ENCODE results near the gene ITPR2.

Gene ITPR2

GRCh38 chr12:26668847-26669246 is 164.1 kb downstream of the ITPR2 start:
- H3K18ac ChIP-seq (ENCODE audit: low read length): no peak overlapping the region
- H2BK12ac ChIP-seq (ENCODE audit: low read length): no peak overlapping the region
- no CpG with 5 or more reads among the region's 3 CpGs for WGBS (ENCODE audit: extremely low coverage, insufficient coverage, insufficient read length)

GRCh38 chr12:26668230-26668629 is 164.8 kb downstream of the ITPR2 start:
- H4K8ac ChIP-seq (ENCODE audit: low read depth, low read length): no peak overlapping the region
- H2AK5ac ChIP-seq (ENCODE audit: low read length): no peak overlapping the region
- no peak overlapping the region for H4K12ac ChIP-seq (ENCODE audit: low read depth, low read length)
- DNase-seq: no peak
- H3K9ac ChIP-seq (ENCODE audit: low read length): no peak overlapping the region
- H3K4me2 ChIP-seq (ENCODE audit: low read length): no peak overlapping the region
- H3K27ac ChIP-seq (ENCODE audit: low read depth, low read length): no peak overlapping the region
- H2AFZ ChIP-seq (ENCODE audit: insufficient read depth, low read length, poor library complexity): no peak overlapping the region
- H2BK5ac ChIP-seq (ENCODE audit: low read depth, low read length, poor library complexity): no peak overlapping the region
- H3K18ac ChIP-seq (ENCODE audit: low read length): no peak overlapping the region
- H3K36me3 ChIP-seq (ENCODE audit: control insufficient read depth in 1 of 2, insufficient read depth in 2 of 2, low read length in 2 of 2): no peaks in the 10 kb centered on the region
- H4K91ac ChIP-seq (ENCODE audit: low read depth, low read length): no peak overlapping the region
- no peak overlapping the region for H3K4ac ChIP-seq (ENCODE audit: low read depth, low read length)
- H3K27me3 ChIP-seq (ENCODE audit: insufficient read depth, low read length): no peaks in the 10 kb centered on the region
- H3K23ac ChIP-seq (ENCODE audit: low read length): no peak overlapping the region
- no peaks in the 10 kb centered on the region for H3K4me1 ChIP-seq (ENCODE audit: control insufficient read depth in 1 of 2, insufficient read depth in 2 of 2, low read length in 2 of 2)
- no peak overlapping the region for H3K14ac ChIP-seq (ENCODE audit: low read length)
- no peaks in the 10 kb centered on the region for H3K9me3 ChIP-seq (ENCODE audit: insufficient read depth, low read depth, low read length)
- no peak overlapping the region for H2BK120ac ChIP-seq (ENCODE audit: insufficient read depth, low read length, poor library complexity)
- H2BK12ac ChIP-seq (ENCODE audit: low read length): no peak overlapping the region
- no peaks in the 10 kb centered on the region for H3K79me1 ChIP-seq (ENCODE audit: low read length)
- no peak overlapping the region for H3K4me3 ChIP-seq (ENCODE audit: low read depth, low read length)
- WGBS (ENCODE audit: extremely low coverage, insufficient coverage, insufficient read length): no CpG with 5 or more reads among the region's 1 CpG
- H3K79me2 ChIP-seq (ENCODE audit: control insufficient read depth, insufficient read depth, low read length, poor library complexity): no peaks in the 10 kb centered on the region

More at GRCh38 chr12:26668847-26669246, 164.1 kb downstream of the ITPR2 start:
- no peak overlapping the region for H2BK120ac ChIP-seq (ENCODE audit: insufficient read depth, low read length, poor library complexity)
- H3K4me1 ChIP-seq (ENCODE audit: control insufficient read depth in 1 of 2, insufficient read depth in 2 of 2, low read length in 2 of 2): no peaks in the 10 kb centered on the region
- H3K27ac ChIP-seq (ENCODE audit: low read depth, low read length): no peak overlapping the region
- H3K27me3 ChIP-seq (ENCODE audit: insufficient read depth, low read length): no peaks in the 10 kb centered on the region
- H4K8ac ChIP-seq (ENCODE audit: low read depth, low read length): no peak overlapping the region
- H3K4ac ChIP-seq (ENCODE audit: low read depth, low read length): no peak overlapping the region
- no peak overlapping the region for H4K12ac ChIP-seq (ENCODE audit: low read depth, low read length)
- H3K79me2 ChIP-seq (ENCODE audit: control insufficient read depth, insufficient read depth, low read length, poor library complexity): no peaks in the 10 kb centered on the region
- no peak overlapping the region for H3K4me3 ChIP-seq (ENCODE audit: low read depth, low read length)
- DNase-seq: peak; percentile 27 to 60
- no peak overlapping the region for H3K14ac ChIP-seq (ENCODE audit: low read length)
- H3K23ac ChIP-seq (ENCODE audit: low read length): no peak overlapping the region
- H3K36me3 ChIP-seq (ENCODE audit: control insufficient read depth in 1 of 2, insufficient read depth in 2 of 2, low read length in 2 of 2): no peaks in the 10 kb centered on the region
- no peak overlapping the region for H2AFZ ChIP-seq (ENCODE audit: insufficient read depth, low read length, poor library complexity)
- no peak overlapping the region for H2AK5ac ChIP-seq (ENCODE audit: low read length)
- no peaks in the 10 kb centered on the region for H3K79me1 ChIP-seq (ENCODE audit: low read length)
- H3K9me3 ChIP-seq (ENCODE audit: insufficient read depth, low read depth, low read length): no peaks in the 10 kb centered on the region
- H3K4me2 ChIP-seq (ENCODE audit: low read length): no peak overlapping the region
- no peak overlapping the region for H3K9ac ChIP-seq (ENCODE audit: low read length)
- H4K91ac ChIP-seq (ENCODE audit: low read depth, low read length): no peak overlapping the region
- no peak overlapping the region for H2BK5ac ChIP-seq (ENCODE audit: low read depth, low read length, poor library complexity)

GRCh38 chr12:26666286-26666685 is 166.7 kb downstream of the ITPR2 start:
- DNase-seq: peak; percentile 56 to 83
- H3K9ac ChIP-seq (ENCODE audit: low read length): no peak overlapping the region
- no peak overlapping the region for H2AK5ac ChIP-seq (ENCODE audit: low read length)
- no peak overlapping the region for H3K4me3 ChIP-seq (ENCODE audit: low read depth, low read length)
- no peak overlapping the region for H2BK120ac ChIP-seq (ENCODE audit: insufficient read depth, low read length, poor library complexity)
- no peaks in the 10 kb centered on the region for H3K36me3 ChIP-seq (ENCODE audit: control insufficient read depth in 1 of 2, insufficient read depth in 2 of 2, low read length in 2 of 2)
- no peaks in the 10 kb centered on the region for H3K4me1 ChIP-seq (ENCODE audit: control insufficient read depth in 1 of 2, insufficient read depth in 2 of 2, low read length in 2 of 2)
- no peak overlapping the region for H2BK5ac ChIP-seq (ENCODE audit: low read depth, low read length, poor library complexity)
- WGBS (ENCODE audit: extremely low coverage, insufficient coverage, insufficient read length): 100% methylated on average over 1 of the region's 5 CpGs
- peaks cover 1% of the 10 kb centered on the region for H3K9me3 ChIP-seq (ENCODE audit: insufficient read depth, low read depth, low read length)
- no peaks in the 10 kb centered on the region for H3K27me3 ChIP-seq (ENCODE audit: insufficient read depth, low read length)
- H4K12ac ChIP-seq (ENCODE audit: low read depth, low read length): no peak overlapping the region
- no peak overlapping the region for H4K8ac ChIP-seq (ENCODE audit: low read depth, low read length)
- H3K14ac ChIP-seq (ENCODE audit: low read length): no peak overlapping the region
- no peak overlapping the region for H3K4ac ChIP-seq (ENCODE audit: low read depth, low read length)
- no peak overlapping the region for H3K27ac ChIP-seq (ENCODE audit: low read depth, low read length)
- H3K4me2 ChIP-seq (ENCODE audit: low read length): no peak overlapping the region
- H2BK12ac ChIP-seq (ENCODE audit: low read length): no peak overlapping the region
- H3K79me2 ChIP-seq (ENCODE audit: control insufficient read depth, insufficient read depth, low read length, poor library complexity): no peaks in the 10 kb centered on the region
- no peak overlapping the region for H4K91ac ChIP-seq (ENCODE audit: low read depth, low read length)
- H2AFZ ChIP-seq (ENCODE audit: insufficient read depth, low read length, poor library complexity): no peak overlapping the region
- H3K79me1 ChIP-seq (ENCODE audit: low read length): no peaks in the 10 kb centered on the region
- no peak overlapping the region for H3K18ac ChIP-seq (ENCODE audit: low read length)
- H3K23ac ChIP-seq (ENCODE audit: low read length): no peak overlapping the region

- H4K12ac ChIP-seq (ENCODE audit: low read depth, low read length): no peak overlapping the region
- no peak overlapping the region for H3K23ac ChIP-seq (ENCODE audit: low read length)
- H2AFZ ChIP-seq (ENCODE audit: insufficient read depth, low read length, poor library complexity): no peak overlapping the region
- no peak overlapping the region for H2AK5ac ChIP-seq (ENCODE audit: low read length)
- H3K9me3 ChIP-seq (ENCODE audit: insufficient read depth, low read depth, low read length): peaks cover 1% of the 10 kb centered on the region
- H3K36me3 ChIP-seq (ENCODE audit: control insufficient read depth in 1 of 2, insufficient read depth in 2 of 2, low read length in 2 of 2): no peaks in the 10 kb centered on the region
- no peak overlapping the region for H2BK5ac ChIP-seq (ENCODE audit: low read depth, low read length, poor library complexity)
- H3K27ac ChIP-seq (ENCODE audit: low read depth, low read length): no peak overlapping the region
- H3K79me1 ChIP-seq (ENCODE audit: low read length): no peaks in the 10 kb centered on the region
- no peak overlapping the region for H2BK120ac ChIP-seq (ENCODE audit: insufficient read depth, low read length, poor library complexity)
- H3K14ac ChIP-seq (ENCODE audit: low read length): no peak overlapping the region
- no peak for DNase-seq
- no peaks in the 10 kb centered on the region for H3K27me3 ChIP-seq (ENCODE audit: insufficient read depth, low read length)
- no peaks in the 10 kb centered on the region for H3K4me1 ChIP-seq (ENCODE audit: control insufficient read depth in 1 of 2, insufficient read depth in 2 of 2, low read length in 2 of 2)
- H3K4me3 ChIP-seq (ENCODE audit: low read depth, low read length): no peak overlapping the region
- no peak overlapping the region for H3K18ac ChIP-seq (ENCODE audit: low read length)
- H4K91ac ChIP-seq (ENCODE audit: low read depth, low read length): no peak overlapping the region
- H3K79me2 ChIP-seq (ENCODE audit: control insufficient read depth, insufficient read depth, low read length, poor library complexity): no peaks in the 10 kb centered on the region
- no peak overlapping the region for H4K8ac ChIP-seq (ENCODE audit: low read depth, low read length)
- no CpG with 5 or more reads among the region's 3 CpGs for WGBS (ENCODE audit: extremely low coverage, insufficient coverage, insufficient read length)
- no peak overlapping the region for H3K9ac ChIP-seq (ENCODE audit: low read length)
- no peak overlapping the region for H2BK12ac ChIP-seq (ENCODE audit: low read length)
- H3K4me2 ChIP-seq (ENCODE audit: low read length): no peak overlapping the region
- no peak overlapping the region for H3K4ac ChIP-seq (ENCODE audit: low read depth, low read length)
Measured at GRCh38 chr12:26661399-26661798, 171.6 kb downstream of the ITPR2 start.

Measured in trophoblast cell (in vitro differentiated cells and primary cell).